ENCODE results near the gene WAPL. TPM values are rescaled to one million over a fixed set of nuclear protein-coding genes. Genes with fewer than 3 reads are reported as not detected.

Gene WAPL
- total and polyA plus RNA-seq, 9 of the 15 experiments (the other 6 are each of a cell fraction or from before 2014, with no cell fraction given) = 14.3 to 36.4 (median 25.3) TPM

DNA sequence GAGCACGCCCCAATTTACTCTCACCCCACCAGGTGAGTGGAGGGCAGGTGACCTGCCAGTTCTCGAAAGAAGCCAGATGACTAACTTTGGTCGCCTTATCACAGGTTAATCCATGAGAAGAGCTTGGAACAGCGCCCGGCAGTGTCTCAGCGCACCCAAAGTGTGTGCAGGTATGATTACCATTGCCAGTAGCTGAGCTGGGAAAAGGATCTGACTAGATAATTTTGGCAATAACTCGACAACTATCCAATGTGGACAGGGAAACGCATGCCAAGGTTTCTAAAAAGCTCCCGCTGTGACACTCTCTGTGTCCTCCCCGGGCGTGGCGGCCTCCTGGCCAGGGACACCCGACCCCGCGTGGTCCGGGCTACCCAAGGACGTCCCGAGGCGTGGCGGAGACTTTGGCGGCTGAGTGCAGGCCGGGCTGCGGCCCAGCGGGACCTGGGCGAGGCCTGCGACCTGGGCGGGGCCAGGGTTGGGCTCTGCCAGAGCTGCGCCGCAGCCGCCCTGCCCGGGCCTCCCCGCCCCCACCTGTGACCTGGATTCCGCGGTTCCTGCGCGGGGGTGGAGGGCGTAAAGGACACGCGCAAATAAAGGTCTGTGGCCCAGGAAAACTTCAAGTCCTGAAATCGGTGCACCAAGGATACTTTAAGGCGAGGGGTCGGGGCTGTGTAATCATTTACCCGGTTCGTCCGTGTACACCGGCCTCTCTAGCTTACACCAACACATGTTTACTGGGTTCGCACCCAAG lies 13.7 kb upstream of the WAPL start (continued):
- TF ChIP-seq, protein P1, sequence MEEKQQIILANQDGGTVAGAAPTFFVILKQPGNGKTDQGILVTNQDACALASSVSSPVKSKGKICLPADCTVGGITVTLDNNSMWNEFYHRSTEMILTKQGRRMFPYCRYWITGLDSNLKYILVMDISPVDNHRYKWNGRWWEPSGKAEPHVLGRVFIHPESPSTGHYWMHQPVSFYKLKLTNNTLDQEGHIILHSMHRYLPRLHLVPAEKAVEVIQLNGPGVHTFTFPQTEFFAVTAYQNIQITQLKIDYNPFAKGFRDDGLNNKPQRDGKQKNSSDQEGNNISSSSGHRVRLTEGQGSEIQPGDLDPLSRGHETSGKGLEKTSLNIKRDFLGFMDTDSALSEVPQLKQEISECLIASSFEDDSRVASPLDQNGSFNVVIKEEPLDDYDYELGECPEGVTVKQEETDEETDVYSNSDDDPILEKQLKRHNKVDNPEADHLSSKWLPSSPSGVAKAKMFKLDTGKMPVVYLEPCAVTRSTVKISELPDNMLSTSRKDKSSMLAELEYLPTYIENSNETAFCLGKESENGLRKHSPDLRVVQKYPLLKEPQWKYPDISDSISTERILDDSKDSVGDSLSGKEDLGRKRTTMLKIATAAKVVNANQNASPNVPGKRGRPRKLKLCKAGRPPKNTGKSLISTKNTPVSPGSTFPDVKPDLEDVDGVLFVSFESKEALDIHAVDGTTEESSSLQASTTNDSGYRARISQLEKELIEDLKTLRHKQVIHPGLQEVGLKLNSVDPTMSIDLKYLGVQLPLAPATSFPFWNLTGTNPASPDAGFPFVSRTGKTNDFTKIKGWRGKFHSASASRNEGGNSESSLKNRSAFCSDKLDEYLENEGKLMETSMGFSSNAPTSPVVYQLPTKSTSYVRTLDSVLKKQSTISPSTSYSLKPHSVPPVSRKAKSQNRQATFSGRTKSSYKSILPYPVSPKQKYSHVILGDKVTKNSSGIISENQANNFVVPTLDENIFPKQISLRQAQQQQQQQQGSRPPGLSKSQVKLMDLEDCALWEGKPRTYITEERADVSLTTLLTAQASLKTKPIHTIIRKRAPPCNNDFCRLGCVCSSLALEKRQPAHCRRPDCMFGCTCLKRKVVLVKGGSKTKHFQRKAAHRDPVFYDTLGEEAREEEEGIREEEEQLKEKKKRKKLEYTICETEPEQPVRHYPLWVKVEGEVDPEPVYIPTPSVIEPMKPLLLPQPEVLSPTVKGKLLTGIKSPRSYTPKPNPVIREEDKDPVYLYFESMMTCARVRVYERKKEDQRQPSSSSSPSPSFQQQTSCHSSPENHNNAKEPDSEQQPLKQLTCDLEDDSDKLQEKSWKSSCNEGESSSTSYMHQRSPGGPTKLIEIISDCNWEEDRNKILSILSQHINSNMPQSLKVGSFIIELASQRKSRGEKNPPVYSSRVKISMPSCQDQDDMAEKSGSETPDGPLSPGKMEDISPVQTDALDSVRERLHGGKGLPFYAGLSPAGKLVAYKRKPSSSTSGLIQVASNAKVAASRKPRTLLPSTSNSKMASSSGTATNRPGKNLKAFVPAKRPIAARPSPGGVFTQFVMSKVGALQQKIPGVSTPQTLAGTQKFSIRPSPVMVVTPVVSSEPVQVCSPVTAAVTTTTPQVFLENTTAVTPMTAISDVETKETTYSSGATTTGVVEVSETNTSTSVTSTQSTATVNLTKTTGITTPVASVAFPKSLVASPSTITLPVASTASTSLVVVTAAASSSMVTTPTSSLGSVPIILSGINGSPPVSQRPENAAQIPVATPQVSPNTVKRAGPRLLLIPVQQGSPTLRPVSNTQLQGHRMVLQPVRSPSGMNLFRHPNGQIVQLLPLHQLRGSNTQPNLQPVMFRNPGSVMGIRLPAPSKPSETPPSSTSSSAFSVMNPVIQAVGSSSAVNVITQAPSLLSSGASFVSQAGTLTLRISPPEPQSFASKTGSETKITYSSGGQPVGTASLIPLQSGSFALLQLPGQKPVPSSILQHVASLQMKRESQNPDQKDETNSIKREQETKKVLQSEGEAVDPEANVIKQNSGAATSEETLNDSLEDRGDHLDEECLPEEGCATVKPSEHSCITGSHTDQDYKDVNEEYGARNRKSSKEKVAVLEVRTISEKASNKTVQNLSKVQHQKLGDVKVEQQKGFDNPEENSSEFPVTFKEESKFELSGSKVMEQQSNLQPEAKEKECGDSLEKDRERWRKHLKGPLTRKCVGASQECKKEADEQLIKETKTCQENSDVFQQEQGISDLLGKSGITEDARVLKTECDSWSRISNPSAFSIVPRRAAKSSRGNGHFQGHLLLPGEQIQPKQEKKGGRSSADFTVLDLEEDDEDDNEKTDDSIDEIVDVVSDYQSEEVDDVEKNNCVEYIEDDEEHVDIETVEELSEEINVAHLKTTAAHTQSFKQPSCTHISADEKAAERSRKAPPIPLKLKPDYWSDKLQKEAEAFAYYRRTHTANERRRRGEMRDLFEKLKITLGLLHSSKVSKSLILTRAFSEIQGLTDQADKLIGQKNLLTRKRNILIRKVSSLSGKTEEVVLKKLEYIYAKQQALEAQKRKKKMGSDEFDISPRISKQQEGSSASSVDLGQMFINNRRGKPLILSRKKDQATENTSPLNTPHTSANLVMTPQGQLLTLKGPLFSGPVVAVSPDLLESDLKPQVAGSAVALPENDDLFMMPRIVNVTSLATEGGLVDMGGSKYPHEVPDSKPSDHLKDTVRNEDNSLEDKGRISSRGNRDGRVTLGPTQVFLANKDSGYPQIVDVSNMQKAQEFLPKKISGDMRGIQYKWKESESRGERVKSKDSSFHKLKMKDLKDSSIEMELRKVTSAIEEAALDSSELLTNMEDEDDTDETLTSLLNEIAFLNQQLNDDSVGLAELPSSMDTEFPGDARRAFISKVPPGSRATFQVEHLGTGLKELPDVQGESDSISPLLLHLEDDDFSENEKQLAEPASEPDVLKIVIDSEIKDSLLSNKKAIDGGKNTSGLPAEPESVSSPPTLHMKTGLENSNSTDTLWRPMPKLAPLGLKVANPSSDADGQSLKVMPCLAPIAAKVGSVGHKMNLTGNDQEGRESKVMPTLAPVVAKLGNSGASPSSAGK (IDR thresholded peaks at IDR 0.05) = peak; percentile 73
- TF ChIP-seq ZNF263 (CRISPR knock-in tag; IDR thresholded peaks at IDR 0.05; ENCODE audit: borderline replicate concordance) (no peak), EP400 (IDR thresholded peaks at IDR 0.05) (0 out of 2 replicates have a peak, but pooled peaks have one; percentile 26), MXI1 (IDR thresholded peaks at IDR 0.05; ENCODE audit: low read depth, low read length) (no peak), STAT5A (IDR thresholded peaks at IDR 0.05; ENCODE audit: borderline replicate concordance, low read length) (no peak), HMGN3 (IDR thresholded peaks at IDR 0.05; ENCODE audit: borderline replicate concordance, extremely low read depth, insufficient read length, low read depth, low read length) (peak; percentile 35), SOX6 (IDR thresholded peaks at IDR 0.05) (no peak), RBM17 (IDR thresholded peaks at IDR 0.05; ENCODE audit: borderline replicate concordance, low read depth, low read length) (no peak), SAFB (IDR thresholded peaks at IDR 0.05; ENCODE audit: borderline replicate concordance, low read depth, low read length) (0 out of 2 replicates have a peak, but pooled peaks have one; percentile 20)
- TF ChIP-seq, protein P2, sequence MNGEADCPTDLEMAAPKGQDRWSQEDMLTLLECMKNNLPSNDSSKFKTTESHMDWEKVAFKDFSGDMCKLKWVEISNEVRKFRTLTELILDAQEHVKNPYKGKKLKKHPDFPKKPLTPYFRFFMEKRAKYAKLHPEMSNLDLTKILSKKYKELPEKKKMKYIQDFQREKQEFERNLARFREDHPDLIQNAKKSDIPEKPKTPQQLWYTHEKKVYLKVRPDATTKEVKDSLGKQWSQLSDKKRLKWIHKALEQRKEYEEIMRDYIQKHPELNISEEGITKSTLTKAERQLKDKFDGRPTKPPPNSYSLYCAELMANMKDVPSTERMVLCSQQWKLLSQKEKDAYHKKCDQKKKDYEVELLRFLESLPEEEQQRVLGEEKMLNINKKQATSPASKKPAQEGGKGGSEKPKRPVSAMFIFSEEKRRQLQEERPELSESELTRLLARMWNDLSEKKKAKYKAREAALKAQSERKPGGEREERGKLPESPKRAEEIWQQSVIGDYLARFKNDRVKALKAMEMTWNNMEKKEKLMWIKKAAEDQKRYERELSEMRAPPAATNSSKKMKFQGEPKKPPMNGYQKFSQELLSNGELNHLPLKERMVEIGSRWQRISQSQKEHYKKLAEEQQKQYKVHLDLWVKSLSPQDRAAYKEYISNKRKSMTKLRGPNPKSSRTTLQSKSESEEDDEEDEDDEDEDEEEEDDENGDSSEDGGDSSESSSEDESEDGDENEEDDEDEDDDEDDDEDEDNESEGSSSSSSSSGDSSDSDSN (IDR thresholded peaks at IDR 0.05; ENCODE audit: borderline replicate concordance in 1 of 2, low read depth in 2 of 2, low read length in 2 of 2) = 0 out of 4 replicates have a peak, but pooled peaks of 1 of the 2 experiments have one; percentile 41

All from K562 (cell line).